Body of pancreas (tissue), 4 donors: ENCODE results near the gene RERG.

Experiments
- POLR2A ChIP-seq, 3 donors: fragments of 450-650 bp; IDR thresholded peaks; one replicate each; pipeline ENCODE4 v1.6.1; 2016; ENCODE audit warnings: antibody characterized with exemption in 3 of 3, mild to moderate bottlenecking in 2 of 3
- TF ChIP-seq, protein P1 (sequence below), 7 experiments: fragments of 450-650 bp in 4 of 7; fragments of 200-600 bp in 3 of 7; sonication (generic) in 3 of 7; IDR thresholded peaks; one replicate each; pipeline ENCODE4 v1.5.1; 2016 to 2019; ENCODE audit warnings: antibody characterized with exemption in 7 of 7

GRCh38 chr12:15168026-15168678 lies 53.1 kb downstream of the RERG start:
- TF ChIP-seq, protein P1, sequence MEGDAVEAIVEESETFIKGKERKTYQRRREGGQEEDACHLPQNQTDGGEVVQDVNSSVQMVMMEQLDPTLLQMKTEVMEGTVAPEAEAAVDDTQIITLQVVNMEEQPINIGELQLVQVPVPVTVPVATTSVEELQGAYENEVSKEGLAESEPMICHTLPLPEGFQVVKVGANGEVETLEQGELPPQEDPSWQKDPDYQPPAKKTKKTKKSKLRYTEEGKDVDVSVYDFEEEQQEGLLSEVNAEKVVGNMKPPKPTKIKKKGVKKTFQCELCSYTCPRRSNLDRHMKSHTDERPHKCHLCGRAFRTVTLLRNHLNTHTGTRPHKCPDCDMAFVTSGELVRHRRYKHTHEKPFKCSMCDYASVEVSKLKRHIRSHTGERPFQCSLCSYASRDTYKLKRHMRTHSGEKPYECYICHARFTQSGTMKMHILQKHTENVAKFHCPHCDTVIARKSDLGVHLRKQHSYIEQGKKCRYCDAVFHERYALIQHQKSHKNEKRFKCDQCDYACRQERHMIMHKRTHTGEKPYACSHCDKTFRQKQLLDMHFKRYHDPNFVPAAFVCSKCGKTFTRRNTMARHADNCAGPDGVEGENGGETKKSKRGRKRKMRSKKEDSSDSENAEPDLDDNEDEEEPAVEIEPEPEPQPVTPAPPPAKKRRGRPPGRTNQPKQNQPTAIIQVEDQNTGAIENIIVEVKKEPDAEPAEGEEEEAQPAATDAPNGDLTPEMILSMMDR (IDR thresholded peaks at IDR 0.05), result no peak
- no peak for TF ChIP-seq POLR2A (IDR thresholded peaks at IDR 0.05)
